Activated CD8-positive, alpha-beta T cell treated with anti-CD3 and anti-CD28 coated beads, Interleukin-2, amount 10 ng/mL, durations not matched to agents 7 days and 5 days (primary cell): Measurements from ENCODE around the gene GOLGA6D. TPM values are rescaled to one million over a fixed set of nuclear protein-coding genes. Genes with fewer than 3 reads are reported as not detected.
"Not testable (repeated sequence)": the region's sequence is repeated elsewhere in the genome, so short reads cannot be mapped to it uniquely, and the experiment has no call there.

Source experiments
- ATAC-seq: fragments of 150-1000 bp; cut with Tn5 transposase; one replicate; pipeline ENCODE4 v1.10.0; 2021; ENCODE audit warnings: moderate library complexity
- CTCF ChIA-PET: fragments of 350-600 bp; sonication (Branson Sonifier 250); formaldehyde crosslinking; loops from one replicate; lab custom pipeline; 2021; ENCODE audit warnings: antibody characterized with exemption; lab: Charles Lee
- POLR2A ChIA-PET: fragments of 350-600 bp; sonication (Branson Sonifier 250); formaldehyde crosslinking; loops from one replicate; lab custom pipeline; 2021; ENCODE audit warnings: antibody characterized with exemption; lab: Charles Lee
- DNase-seq: peaks from one replicate; pipeline ENCODE4 v3.0.0-alpha.2; 2020
- H3K27ac Mint-ChIP-seq: one replicate; pipeline ENCODE4 v1.8.0; 2021; ENCODE audit warnings: mild to moderate bottlenecking, mixed read lengths
- H3K27me3 Mint-ChIP-seq: one replicate; pipeline ENCODE4 v1.8.0; 2021; ENCODE audit warnings: low read depth, mixed read lengths
- H3K36me3 Mint-ChIP-seq: one replicate; pipeline ENCODE4 v1.8.0; 2021; ENCODE audit warnings: low read depth, mixed read lengths
- H3K4me1 Mint-ChIP-seq: one replicate; pipeline ENCODE4 v1.8.0; 2021; ENCODE audit warnings: low read depth, mixed read lengths
- H3K4me3 Mint-ChIP-seq: one replicate; pipeline ENCODE4 v1.8.0; 2021; ENCODE audit warnings: mild to moderate bottlenecking, mixed read lengths
- H3K9me3 Mint-ChIP-seq: one replicate; pipeline ENCODE4 v1.8.0; 2022; ENCODE audit warnings: mixed read lengths; ENCODE audit not compliant: insufficient read depth
- total RNA-seq, 2 experiments: library from RNA; stranded (reverse); gene quantifications; one replicate each; pipeline ENCODE4 v1.2.3, GENCODE V29; 2021

Gene GOLGA6D
- total RNA-seq, 2 experiments from 2014 or later = not detected

GRCh38 chr15:75252285-75252684 is 30.4 kb upstream of the GOLGA6D start:
- H3K9me3 Mint-ChIP-seq, DNase-seq, POLR2A ChIA-PET, H3K4me1 Mint-ChIP-seq, H3K4me3 Mint-ChIP-seq, H3K27ac Mint-ChIP-seq, ATAC-seq, H3K36me3 Mint-ChIP-seq: not testable (repeated sequence)
- CTCF ChIA-PET = interaction anchor here (0.6 kb wide), 1 partner anchor 192 kb away, joined by 3 read pairs; no protein-coding TSS in a partner anchor
- H3K27me3 Mint-ChIP-seq = peaks cover 26% of the 10 kb centered on the region

- CTCF ChIA-PET, H3K27me3 Mint-ChIP-seq, H3K27ac Mint-ChIP-seq: not testable (repeated sequence)
Measured at GRCh38 chr15:75258034-75258433, 24.6 kb upstream of the GOLGA6D start, which contains the start of gene GOLGA6C. Gene GOLGA6C (plus strand): TSS chr15:75258334. CDS start chr15:75258599, 265 bp downstream.

GRCh38 chr15:75258620-75259343 is 23.9 kb upstream of the GOLGA6D start:
- H3K9me3 Mint-ChIP-seq, POLR2A ChIA-PET, H3K4me3 Mint-ChIP-seq, H3K27me3 Mint-ChIP-seq, H3K27ac Mint-ChIP-seq, H3K4me1 Mint-ChIP-seq, ATAC-seq, H3K36me3 Mint-ChIP-seq, DNase-seq, CTCF ChIA-PET: not testable (repeated sequence)

More at GRCh38 chr15:75258034-75258433, 24.6 kb upstream of the GOLGA6D start, which contains the start of gene GOLGA6C:
- H3K4me3 Mint-ChIP-seq, ATAC-seq, H3K9me3 Mint-ChIP-seq, H3K36me3 Mint-ChIP-seq, DNase-seq, H3K4me1 Mint-ChIP-seq, POLR2A ChIA-PET: not testable (repeated sequence)

GRCh38 chr15:75259873-75260272 is 22.8 kb upstream of the GOLGA6D start:
- H3K4me1 Mint-ChIP-seq, POLR2A ChIA-PET, H3K36me3 Mint-ChIP-seq, H3K27me3 Mint-ChIP-seq, H3K27ac Mint-ChIP-seq, ATAC-seq, DNase-seq, H3K9me3 Mint-ChIP-seq, H3K4me3 Mint-ChIP-seq, CTCF ChIA-PET: not testable (repeated sequence)

- H3K4me1 Mint-ChIP-seq, H3K27me3 Mint-ChIP-seq, DNase-seq, POLR2A ChIA-PET, H3K9me3 Mint-ChIP-seq, H3K4me3 Mint-ChIP-seq, ATAC-seq, H3K36me3 Mint-ChIP-seq, H3K27ac Mint-ChIP-seq: not testable (repeated sequence)
- CTCF ChIA-PET = interaction anchor here (0.7 kb wide), 1 partner anchor 1846 kb away, joined by 3 read pairs; no protein-coding TSS in a partner anchor
Measured at GRCh38 chr15:75273751-75274359, 8.8 kb upstream of the GOLGA6D start.

GRCh38 chr15:75274509-75275107 is 8.0 kb upstream of the GOLGA6D start:
- not testable (repeated sequence) for H3K27me3 Mint-ChIP-seq, H3K4me3 Mint-ChIP-seq, H3K36me3 Mint-ChIP-seq, H3K4me1 Mint-ChIP-seq, H3K27ac Mint-ChIP-seq, H3K9me3 Mint-ChIP-seq
- peak; percentile 86 for DNase-seq
- ChIA-PET POLR2A (interaction anchor here (0.6 kb wide), 1 partner anchor 248 kb away, joined by 3 read pairs; no protein-coding TSS in a partner anchor), CTCF (interaction anchor here (0.7 to 1.2 kb wide), 2 partner anchors 245 to 1847 kb away, joined by 3 to 5 read pairs; no protein-coding TSS in a partner anchor)
- peak; percentile 98 for ATAC-seq

GRCh38 chr15:75275617-75276016 is 7.0 kb upstream of the GOLGA6D start:
- POLR2A ChIA-PET, ATAC-seq, H3K4me3 Mint-ChIP-seq, H3K36me3 Mint-ChIP-seq, H3K4me1 Mint-ChIP-seq, H3K27me3 Mint-ChIP-seq, H3K27ac Mint-ChIP-seq, H3K9me3 Mint-ChIP-seq: not testable (repeated sequence)
- peak; percentile 19 for DNase-seq
- CTCF ChIA-PET = interaction anchor here (1.2 kb wide), 1 partner anchor 246 kb away, joined by 5 read pairs; no protein-coding TSS in a partner anchor

- H3K27ac Mint-ChIP-seq, POLR2A ChIA-PET, CTCF ChIA-PET, H3K9me3 Mint-ChIP-seq, H3K4me1 Mint-ChIP-seq, H3K4me3 Mint-ChIP-seq, H3K27me3 Mint-ChIP-seq, H3K36me3 Mint-ChIP-seq, ATAC-seq: not testable (repeated sequence)
- DNase-seq = peak; percentile 20
Measured at GRCh38 chr15:75278497-75278896, 4.1 kb upstream of the GOLGA6D start.

GRCh38 chr15:75284152-75284551 is 1.5 kb downstream of the GOLGA6D start:
- H3K27ac Mint-ChIP-seq, H3K36me3 Mint-ChIP-seq, CTCF ChIA-PET, DNase-seq, H3K4me3 Mint-ChIP-seq, H3K4me1 Mint-ChIP-seq, H3K9me3 Mint-ChIP-seq, ATAC-seq, POLR2A ChIA-PET, H3K27me3 Mint-ChIP-seq: not testable (repeated sequence)

GRCh38 chr15:75293660-75294059 is 11.0 kb downstream of the GOLGA6D start:
- H3K36me3 Mint-ChIP-seq, H3K9me3 Mint-ChIP-seq, ATAC-seq, DNase-seq, H3K4me3 Mint-ChIP-seq, POLR2A ChIA-PET, H3K27me3 Mint-ChIP-seq, H3K4me1 Mint-ChIP-seq, CTCF ChIA-PET, H3K27ac Mint-ChIP-seq: not testable (repeated sequence)

GRCh38 chr15:75298541-75299310 is 16.1 kb downstream of the GOLGA6D start:
- H3K27ac Mint-ChIP-seq, H3K9me3 Mint-ChIP-seq, H3K4me3 Mint-ChIP-seq, H3K4me1 Mint-ChIP-seq, POLR2A ChIA-PET, DNase-seq, H3K36me3 Mint-ChIP-seq: not testable (repeated sequence)
- ATAC-seq = peak; percentile 99
- CTCF ChIA-PET = interaction anchor here (1.3 kb wide), 1 partner anchor 269 kb away, joined by 3 read pairs; no protein-coding TSS in a partner anchor
- H3K27me3 Mint-ChIP-seq = peaks cover 10% of the 10 kb centered on the region
